ENCODE results near the gene RANBP3. TPM values are rescaled to one million over a fixed set of nuclear protein-coding genes. Genes with fewer than 3 reads are reported as not detected.
"Not testable (repeated sequence)": the region's sequence is repeated elsewhere in the genome, so short reads cannot be mapped to it uniquely, and the experiment has no call there.

The RANBP3 gene
- total RNA-seq, 2 donors from 2014 or later = 52.1 to 62.7 TPM

- Histone ChIP-seq H3K36me3 (no peaks in the 10 kb centered on the region), H3K4me1 (peaks cover 21% of the 10 kb centered on the region), H3K4me3 (no peak overlapping the region), H3K27ac (peak overlapping the region; percentile 11), H3K9me3 (no peaks in the 10 kb centered on the region), H3K27me3 (no peaks in the 10 kb centered on the region), H3K9ac (ENCODE audit: low read depth in 2 of 2, low read length in 2 of 2) (no peak overlapping the region)
- intact Hi-C loops (cut with DNase I) = loop anchor here (10.0 kb wide), 1 partner anchor 61 kb away; the partner anchor contains the start of genes NDUFA11 and VMAC
- no peak for TF ChIP-seq CTCF (IDR thresholded peaks at IDR 0.05)
- DNase-seq = no peak
These were observed 11.7 kb downstream of the RANBP3 start for GRCh38 chr19:5966215-5966614.

- Histone ChIP-seq H3K36me3 (no peaks in the 10 kb centered on the region), H3K9me3 (no peaks in the 10 kb centered on the region), H3K4me3 (no peak overlapping the region), H3K27me3 (no peaks in the 10 kb centered on the region), H3K9ac (ENCODE audit: low read depth in 2 of 2, low read length in 2 of 2) (no peak overlapping the region), H3K27ac (no peak overlapping the region), H3K4me1 (peaks cover 21% of the 10 kb centered on the region)
- intact Hi-C loops (cut with DNase I) = loop anchor here (10.0 kb wide), 1 partner anchor 60 kb away; the partner anchor contains the start of genes NDUFA11 and VMAC
- no peak for TF ChIP-seq CTCF (IDR thresholded peaks at IDR 0.05)
- no peak for DNase-seq
These were observed 12.9 kb downstream of the RANBP3 start for GRCh38 chr19:5964816-5965565.

GRCh38 chr19:5963855-5964254, 14.1 kb downstream of the RANBP3 start:
- Histone ChIP-seq H3K27me3 (no peaks in the 10 kb centered on the region), H3K9ac (ENCODE audit: low read depth in 2 of 2, low read length in 2 of 2) (no peak overlapping the region), H3K4me1 (peaks cover 21% of the 10 kb centered on the region), H3K36me3 (no peaks in the 10 kb centered on the region), H3K27ac (no peak overlapping the region), H3K4me3 (no peak overlapping the region), H3K9me3 (no peaks in the 10 kb centered on the region)
- no peak for TF ChIP-seq CTCF (IDR thresholded peaks at IDR 0.05)
- intact Hi-C loops (cut with DNase I) = loop anchor here (10.0 kb wide), 1 partner anchor 59 kb away; the partner anchor contains the start of genes NDUFA11 and VMAC
- no peak for DNase-seq

- Histone ChIP-seq H3K4me1 (peaks cover 15% of the 10 kb centered on the region), H3K27ac (peak overlapping the region; percentile 54)
- H3K9ac ChIP-seq (ENCODE audit: low read depth in 2 of 2, low read length in 2 of 2); H3K36me3 ChIP-seq; H3K4me3 ChIP-seq; H3K27me3 ChIP-seq; DNase-seq; H3K9me3 ChIP-seq: not testable (repeated sequence)
- intact Hi-C loops (cut with DNase I) = loop anchor here (10.0 kb wide), 1 partner anchor 58 kb away; the partner anchor contains the start of genes NDUFA11 and VMAC
These were observed 14.7 kb downstream of the RANBP3 start for GRCh38 chr19:5963259-5963658.

- no peaks in the 10 kb centered on the region for H3K9me3 ChIP-seq
- H3K36me3 ChIP-seq = no peaks in the 10 kb centered on the region
- peak; percentile 79 for DNase-seq
- H3K9ac ChIP-seq (ENCODE audit: low read depth in 2 of 2, low read length in 2 of 2) = peak overlapping the region in 1 of 2 donors; percentile 66
- intact Hi-C loops (cut with DNase I) = loop anchor here (10.0 kb wide), 1 partner anchor 57 kb away; the partner anchor contains the start of genes NDUFA11 and VMAC
- no peak overlapping the region for H3K4me3 ChIP-seq
- no peaks in the 10 kb centered on the region for H3K27me3 ChIP-seq
- no peak for TF ChIP-seq CTCF (IDR thresholded peaks at IDR 0.05)
- H3K27ac ChIP-seq = peak overlapping the region; percentile 54
- peaks cover 13% of the 10 kb centered on the region for H3K4me1 ChIP-seq
These were observed 15.7 kb downstream of the RANBP3 start for GRCh38 chr19:5961969-5962945.

- intact Hi-C loops (cut with DNase I) = loop anchor here (10.0 kb wide), 1 partner anchor 57 kb away; the partner anchor contains the start of genes NDUFA11 and VMAC
- not testable (repeated sequence) for DNase-seq, H3K4me3 ChIP-seq, H3K27me3 ChIP-seq, H3K9me3 ChIP-seq, H3K36me3 ChIP-seq
- peak overlapping the region; percentile 8 to 66 for H3K9ac ChIP-seq (ENCODE audit: low read depth in 2 of 2, low read length in 2 of 2)
- peak overlapping the region; percentile 54 for H3K27ac ChIP-seq
- peaks cover 13% of the 10 kb centered on the region for H3K4me1 ChIP-seq
These were observed 16.3 kb downstream of the RANBP3 start for GRCh38 chr19:5961641-5961968.
